ENCODE results near the gene FERMT3.

The FERMT3 gene

GRCh38 chr11:64250415-64251015 is 44.0 kb downstream of the FERMT3 start:
- Histone ChIP-seq H2BK120ac (ENCODE audit: insufficient read depth, low read length, poor library complexity) (no peak overlapping the region), H3K4ac (ENCODE audit: low read depth, low read length) (no peak overlapping the region), H3K79me1 (ENCODE audit: low read length) (peaks cover 32% of the 10 kb centered on the region), H3K14ac (ENCODE audit: low read length) (no peak overlapping the region), H3K36me3 (ENCODE audit: control insufficient read depth in 1 of 2, insufficient read depth in 2 of 2, low read length in 2 of 2) (peaks cover 11 to 18% of the 10 kb centered on the region in 2 experiments), H4K8ac (ENCODE audit: low read depth, low read length) (peak overlapping the region; percentile 85), H3K27ac (ENCODE audit: low read depth, low read length) (no peak overlapping the region), H3K27me3 (ENCODE audit: insufficient read depth, low read length) (no peaks in the 10 kb centered on the region), H4K91ac (ENCODE audit: low read depth, low read length) (peak overlapping the region; percentile 41), H3K18ac (ENCODE audit: low read length) (peak overlapping the region; percentile 55), H3K79me2 (ENCODE audit: control insufficient read depth, insufficient read depth, low read length, poor library complexity) (peaks cover 20% of the 10 kb centered on the region), H2AK5ac (ENCODE audit: low read length) (no peak overlapping the region), H2BK12ac (ENCODE audit: low read length) (no peak overlapping the region), H3K4me2 (ENCODE audit: low read length) (peak overlapping the region; percentile 88), H3K23ac (ENCODE audit: low read length) (no peak overlapping the region), H3K4me3 (ENCODE audit: low read depth, low read length) (peak overlapping the region; percentile 55), H3K9me3 (ENCODE audit: insufficient read depth, low read depth, low read length) (peaks cover 4% of the 10 kb centered on the region), H4K12ac (ENCODE audit: low read depth, low read length) (no peak overlapping the region), H2BK5ac (ENCODE audit: low read depth, low read length, poor library complexity) (no peak overlapping the region), H2AFZ (ENCODE audit: insufficient read depth, low read length, poor library complexity) (no peak overlapping the region), H3K4me1 (ENCODE audit: control insufficient read depth in 1 of 2, insufficient read depth in 2 of 2, low read length in 2 of 2) (peaks cover 8 to 18% of the 10 kb centered on the region in 2 experiments), H3K9ac (ENCODE audit: low read length) (no peak overlapping the region)
- WGBS (ENCODE audit: extremely low coverage, insufficient coverage, insufficient read length) = no CpG with 5 or more reads among the region's 13 CpGs
- DNase-seq = no peak

- H2BK12ac ChIP-seq (ENCODE audit: low read length) = peak within 1 kb of the TSS; percentile 50
- H3K4me1 ChIP-seq (ENCODE audit: control insufficient read depth in 1 of 2, insufficient read depth in 2 of 2, low read length in 2 of 2) = peaks cover 8 to 16% of the 10 kb centered on the region in 2 experiments
- H3K9me3 ChIP-seq (ENCODE audit: insufficient read depth, low read depth, low read length) = peaks cover 2% of the 10 kb centered on the region
- H3K4ac ChIP-seq (ENCODE audit: low read depth, low read length) = peak within 1 kb of the TSS; percentile 81
- H2AFZ ChIP-seq (ENCODE audit: insufficient read depth, low read length, poor library complexity) = peak within 1 kb of the TSS; percentile 41
- H4K8ac ChIP-seq (ENCODE audit: low read depth, low read length) = peak within 1 kb of the TSS; percentile 85
- peak within 1 kb of the TSS; percentile 79 for H3K4me3 ChIP-seq (ENCODE audit: low read depth, low read length)
- H3K36me3 ChIP-seq (ENCODE audit: control insufficient read depth in 1 of 2, insufficient read depth in 2 of 2, low read length in 2 of 2) = peaks cover 17 to 25% of the 10 kb centered on the region in 2 experiments
- peak within 1 kb of the TSS; percentile 36 for H3K14ac ChIP-seq (ENCODE audit: low read length)
- H4K91ac ChIP-seq (ENCODE audit: low read depth, low read length) = peak within 1 kb of the TSS; percentile 74
- H3K27ac ChIP-seq (ENCODE audit: low read depth, low read length) = no peak within 1 kb of the TSS
- H3K4me2 ChIP-seq (ENCODE audit: low read length) = peak within 1 kb of the TSS; percentile 88
- peak within 1 kb of the TSS; percentile 65 for H4K12ac ChIP-seq (ENCODE audit: low read depth, low read length)
- H3K27me3 ChIP-seq (ENCODE audit: insufficient read depth, low read length) = no peaks in the 10 kb centered on the region
- peak within 1 kb of the TSS; percentile 82 for H3K9ac ChIP-seq (ENCODE audit: low read length)
- H2BK120ac ChIP-seq (ENCODE audit: insufficient read depth, low read length, poor library complexity) = peak within 1 kb of the TSS; percentile 48
- H2BK5ac ChIP-seq (ENCODE audit: low read depth, low read length, poor library complexity) = peak within 1 kb of the TSS; percentile 0
- H3K79me2 ChIP-seq (ENCODE audit: control insufficient read depth, insufficient read depth, low read length, poor library complexity) = peaks cover 14% of the 10 kb centered on the region
- peak within 1 kb of the TSS; percentile 77 for H2AK5ac ChIP-seq (ENCODE audit: low read length)
- H3K18ac ChIP-seq (ENCODE audit: low read length) = peak within 1 kb of the TSS; percentile 76
- H3K23ac ChIP-seq (ENCODE audit: low read length) = no peak within 1 kb of the TSS
- WGBS (ENCODE audit: extremely low coverage, insufficient coverage, insufficient read length) = no CpG with 5 or more reads among the region's 75 CpGs
- H3K79me1 ChIP-seq (ENCODE audit: low read length) = peaks cover 25% of the 10 kb centered on the region
- DNase-seq = peak in 1 of 2 donors; percentile 72
These were observed 44.7 kb downstream of the FERMT3 start, which contains the start of gene PLCB3 for GRCh38 chr11:64251016-64251752. Gene PLCB3 (plus strand): TSS chr11:64251530. CDS start chr11:64251650, 120 bp downstream.

- peak overlapping the region; percentile 74 for H3K18ac ChIP-seq (ENCODE audit: low read length)
- H3K4me2 ChIP-seq (ENCODE audit: low read length) = peak overlapping the region; percentile 85
- no peak for DNase-seq
- H3K14ac ChIP-seq (ENCODE audit: low read length) = peak overlapping the region; percentile 4
- H4K91ac ChIP-seq (ENCODE audit: low read depth, low read length) = peak overlapping the region; percentile 74
- peak overlapping the region; percentile 28 for H2BK120ac ChIP-seq (ENCODE audit: insufficient read depth, low read length, poor library complexity)
- peak overlapping the region; percentile 0 for H2BK5ac ChIP-seq (ENCODE audit: low read depth, low read length, poor library complexity)
- H3K79me1 ChIP-seq (ENCODE audit: low read length) = peaks cover 23% of the 10 kb centered on the region
- peak overlapping the region; percentile 52 for H4K8ac ChIP-seq (ENCODE audit: low read depth, low read length)
- H2AK5ac ChIP-seq (ENCODE audit: low read length) = no peak overlapping the region
- H3K4me1 ChIP-seq (ENCODE audit: control insufficient read depth in 1 of 2, insufficient read depth in 2 of 2, low read length in 2 of 2) = peaks cover 8 to 16% of the 10 kb centered on the region in 2 experiments
- H2AFZ ChIP-seq (ENCODE audit: insufficient read depth, low read length, poor library complexity) = peak overlapping the region; percentile 41
- H3K9ac ChIP-seq (ENCODE audit: low read length) = peak overlapping the region; percentile 82
- no peak overlapping the region for H4K12ac ChIP-seq (ENCODE audit: low read depth, low read length)
- no peak overlapping the region for H3K23ac ChIP-seq (ENCODE audit: low read length)
- H3K4ac ChIP-seq (ENCODE audit: low read depth, low read length) = peak overlapping the region; percentile 81
- H3K27me3 ChIP-seq (ENCODE audit: insufficient read depth, low read length) = no peaks in the 10 kb centered on the region
- peaks cover 22 to 30% of the 10 kb centered on the region in 2 experiments for H3K36me3 ChIP-seq (ENCODE audit: control insufficient read depth in 1 of 2, insufficient read depth in 2 of 2, low read length in 2 of 2)
- H3K27ac ChIP-seq (ENCODE audit: low read depth, low read length) = no peak overlapping the region
- H2BK12ac ChIP-seq (ENCODE audit: low read length) = no peak overlapping the region
- H3K9me3 ChIP-seq (ENCODE audit: insufficient read depth, low read depth, low read length) = peaks cover 2% of the 10 kb centered on the region
- no CpG with 5 or more reads among the region's 18 CpGs for WGBS (ENCODE audit: extremely low coverage, insufficient coverage, insufficient read length)
- H3K79me2 ChIP-seq (ENCODE audit: control insufficient read depth, insufficient read depth, low read length, poor library complexity) = peaks cover 12% of the 10 kb centered on the region
- peak overlapping the region; percentile 79 for H3K4me3 ChIP-seq (ENCODE audit: low read depth, low read length)
These were observed 45.2 kb downstream of the FERMT3 start for GRCh38 chr11:64251753-64252002.

GRCh38 chr11:64252003-64252872 is 45.7 kb downstream of the FERMT3 start:
- DNase-seq = peak in 1 of 2 donors; percentile 54
- peak overlapping the region; percentile 82 for H3K9ac ChIP-seq (ENCODE audit: low read length)
- peak overlapping the region; percentile 79 for H3K4me3 ChIP-seq (ENCODE audit: low read depth, low read length)
- H2BK12ac ChIP-seq (ENCODE audit: low read length) = peak overlapping the region; percentile 50
- WGBS (ENCODE audit: extremely low coverage, insufficient coverage, insufficient read length) = no CpG with 5 or more reads among the region's 23 CpGs
- H2AK5ac ChIP-seq (ENCODE audit: low read length) = peak overlapping the region; percentile 77
- peaks cover 19% of the 10 kb centered on the region for H3K79me1 ChIP-seq (ENCODE audit: low read length)
- H3K4me1 ChIP-seq (ENCODE audit: control insufficient read depth in 1 of 2, insufficient read depth in 2 of 2, low read length in 2 of 2) = peaks cover 8 to 16% of the 10 kb centered on the region in 2 experiments
- peak overlapping the region; percentile 65 for H4K12ac ChIP-seq (ENCODE audit: low read depth, low read length)
- peaks cover 25 to 33% of the 10 kb centered on the region in 2 experiments for H3K36me3 ChIP-seq (ENCODE audit: control insufficient read depth in 1 of 2, insufficient read depth in 2 of 2, low read length in 2 of 2)
- no peak overlapping the region for H3K27ac ChIP-seq (ENCODE audit: low read depth, low read length)
- H3K27me3 ChIP-seq (ENCODE audit: insufficient read depth, low read length) = no peaks in the 10 kb centered on the region
- peak overlapping the region; percentile 83 for H4K8ac ChIP-seq (ENCODE audit: low read depth, low read length)
- peak overlapping the region; percentile 21 for H2AFZ ChIP-seq (ENCODE audit: insufficient read depth, low read length, poor library complexity)
- H3K4ac ChIP-seq (ENCODE audit: low read depth, low read length) = peak overlapping the region; percentile 81
- peak overlapping the region; percentile 0 for H2BK5ac ChIP-seq (ENCODE audit: low read depth, low read length, poor library complexity)
- peak overlapping the region; percentile 76 for H3K18ac ChIP-seq (ENCODE audit: low read length)
- peak overlapping the region; percentile 85 for H3K4me2 ChIP-seq (ENCODE audit: low read length)
- peak overlapping the region; percentile 74 for H4K91ac ChIP-seq (ENCODE audit: low read depth, low read length)
- H3K79me2 ChIP-seq (ENCODE audit: control insufficient read depth, insufficient read depth, low read length, poor library complexity) = peaks cover 9% of the 10 kb centered on the region
- H2BK120ac ChIP-seq (ENCODE audit: insufficient read depth, low read length, poor library complexity) = peak overlapping the region; percentile 48
- no peaks in the 10 kb centered on the region for H3K9me3 ChIP-seq (ENCODE audit: insufficient read depth, low read depth, low read length)
- H3K23ac ChIP-seq (ENCODE audit: low read length) = no peak overlapping the region
- H3K14ac ChIP-seq (ENCODE audit: low read length) = peak overlapping the region; percentile 4

Data from trophoblast cell (in vitro differentiated cells and primary cell).